SJSA1 (cell line): ENCODE measurements around the gene FREM2. TPM values are rescaled to one million over a fixed set of nuclear protein-coding genes. Genes with fewer than 3 reads are reported as not detected.

Experiments
- DNase-seq, 2 experiments: peaks; one replicate each; pipeline ENCODE4 v3.0.0-alpha.2; 2015 to 2020; ENCODE audit warnings: low spot score in 2 of 2, low read depth in 1 of 2
- H3K27ac ChIP-seq: fragments of 250-450 bp; sonication (Bioruptor Pico); 2 replicates; pipeline ENCODE4 v1.5.1; 2020; ENCODE audit warnings: mild to moderate bottlenecking, moderate library complexity
- H3K27me3 ChIP-seq: fragments of 250-450 bp; sonication (Bioruptor Pico); replicated peaks from 2 replicates; pipeline ENCODE4 v1.5.1; 2020; ENCODE audit warnings: mild to moderate bottlenecking, moderate library complexity
- H3K36me3 ChIP-seq: fragments of 250-450 bp; sonication (Bioruptor Pico); 2 replicates; pipeline ENCODE4 v1.5.1; 2020; ENCODE audit warnings: mild to moderate bottlenecking
- H3K4me1 ChIP-seq: fragments of 250-450 bp; sonication (Bioruptor Pico); replicated peaks from 2 replicates; pipeline ENCODE4 v1.6.1; 2021; ENCODE audit warnings: mild to moderate bottlenecking
- H3K4me3 ChIP-seq: fragments of 250-450 bp; sonication (Bioruptor Pico); 2 replicates; pipeline ENCODE4 v1.5.1; 2020; ENCODE audit warnings: mild to moderate bottlenecking
- H3K9me3 ChIP-seq: fragments of 250-450 bp; sonication (Bioruptor Pico); replicated peaks from 2 replicates; pipeline ENCODE4 v1.5.1; 2020; ENCODE audit warnings: mild to moderate bottlenecking
- total RNA-seq: library from RNA; depleted of rRNA; stranded (reverse); fragments of >200 nt; shearing (Covaris generic); gene quantifications from 2 replicates; pipeline ENCODE4 v1.2.3, GENCODE V29; 2014

Gene FREM2
- total RNA-seq, 1 experiment from 2014 or later: not detected

DNA sequence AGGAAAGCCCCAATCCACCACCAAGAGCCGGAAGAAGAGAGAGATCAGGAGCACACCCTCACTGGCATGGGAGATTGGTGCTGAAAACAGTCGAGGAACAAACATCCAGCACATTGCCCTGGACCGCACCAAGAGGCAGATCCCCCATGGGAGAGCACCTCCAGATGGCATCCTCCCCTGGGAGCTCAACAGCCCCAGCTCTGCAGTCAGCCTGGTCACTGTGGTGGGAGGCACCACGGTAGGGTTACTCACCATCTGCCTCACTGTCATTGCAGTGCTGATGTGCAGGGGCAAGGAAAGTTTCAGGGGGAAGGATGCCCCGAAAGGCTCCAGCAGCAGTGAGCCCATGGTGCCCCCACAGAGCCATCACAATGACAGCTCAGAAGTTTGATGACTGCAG lies 193.5 kb downstream of the FREM2 start:
- Histone ChIP-seq H3K9me3 (no peaks in the 10 kb centered on the region), H3K4me1 (no peaks in the 10 kb centered on the region), H3K27ac (no peak overlapping the region), H3K36me3 (no peaks in the 10 kb centered on the region), H3K4me3 (no peak overlapping the region), H3K27me3 (no peaks in the 10 kb centered on the region)
- DNase-seq: no peak

DNA sequence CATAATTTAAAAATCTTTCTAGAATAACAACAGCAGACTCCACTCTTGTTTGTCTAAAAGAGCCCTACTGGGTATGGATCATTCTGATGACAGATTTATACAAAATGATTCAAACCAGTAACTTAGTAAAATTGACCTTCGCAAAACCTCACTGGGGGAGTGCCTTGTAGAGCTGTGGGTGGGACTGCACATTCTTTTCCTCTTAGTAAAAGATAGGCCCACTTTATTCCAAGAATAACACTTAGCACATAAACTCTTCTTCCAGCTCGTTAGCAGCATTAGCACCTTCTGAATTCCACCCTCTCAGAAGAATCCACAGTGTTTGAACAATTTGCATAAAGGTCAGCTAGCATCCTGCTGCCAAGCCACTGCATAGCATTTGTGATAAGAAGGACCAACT lies 196.9 kb downstream of the FREM2 start:
- H3K36me3 ChIP-seq: no peaks in the 10 kb centered on the region
- no peak overlapping the region for H3K4me3 ChIP-seq
- no peak for DNase-seq
- no peaks in the 10 kb centered on the region for H3K4me1 ChIP-seq
- no peaks in the 10 kb centered on the region for H3K9me3 ChIP-seq
- H3K27me3 ChIP-seq: no peaks in the 10 kb centered on the region
- no peak overlapping the region for H3K27ac ChIP-seq

DNA sequence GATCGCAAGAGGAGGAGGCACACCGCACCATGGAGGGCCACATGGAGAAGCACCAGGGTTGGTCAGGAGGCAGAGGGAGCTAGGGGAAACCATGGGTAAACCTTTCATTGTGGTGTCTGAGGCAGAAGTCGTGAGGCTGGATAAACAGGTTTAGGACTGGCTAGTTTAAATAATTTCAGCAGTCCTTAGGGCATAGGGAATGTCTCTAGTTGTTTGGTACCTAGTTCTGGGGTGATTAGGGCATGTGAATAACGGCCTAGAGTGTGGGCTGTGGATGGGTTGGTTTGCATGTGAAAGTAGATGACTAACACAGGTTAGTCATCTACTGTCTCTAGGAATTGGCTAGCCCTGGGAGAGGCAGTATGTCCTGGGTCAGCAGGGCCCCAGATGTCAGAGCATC lies 201.4 kb downstream of the FREM2 start:
- DNase-seq: no peak
- Histone ChIP-seq H3K4me1 (no peaks in the 10 kb centered on the region), H3K4me3 (no peak overlapping the region), H3K27ac (no peak overlapping the region), H3K9me3 (no peaks in the 10 kb centered on the region), H3K36me3 (no peaks in the 10 kb centered on the region), H3K27me3 (no peaks in the 10 kb centered on the region)

DNA sequence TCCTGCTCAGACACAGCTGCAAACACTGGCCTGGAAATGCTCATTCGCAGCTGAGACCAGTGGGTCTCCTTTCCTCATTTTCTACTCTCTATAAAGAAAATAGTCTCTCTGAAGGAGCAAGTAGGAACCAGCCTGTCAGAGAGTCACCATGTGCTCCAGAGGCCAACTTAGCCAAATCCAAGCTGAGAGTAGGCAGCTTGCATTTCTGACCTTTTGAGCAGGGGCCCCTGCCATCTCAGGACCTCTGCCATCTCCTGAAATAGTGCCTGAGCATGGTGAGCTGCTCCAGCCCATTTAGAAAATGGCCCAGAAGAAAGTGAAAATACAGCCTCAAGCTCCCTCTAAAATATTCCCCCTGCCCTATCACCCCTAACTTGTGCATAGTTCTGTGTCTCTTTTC lies 208.2 kb downstream of the FREM2 start:
- H3K27me3 ChIP-seq: no peaks in the 10 kb centered on the region
- H3K4me1 ChIP-seq: no peaks in the 10 kb centered on the region
- no peaks in the 10 kb centered on the region for H3K36me3 ChIP-seq
- no peak overlapping the region for H3K27ac ChIP-seq
- H3K9me3 ChIP-seq: no peaks in the 10 kb centered on the region
- H3K4me3 ChIP-seq: no peak overlapping the region
- DNase-seq: no peak

DNA sequence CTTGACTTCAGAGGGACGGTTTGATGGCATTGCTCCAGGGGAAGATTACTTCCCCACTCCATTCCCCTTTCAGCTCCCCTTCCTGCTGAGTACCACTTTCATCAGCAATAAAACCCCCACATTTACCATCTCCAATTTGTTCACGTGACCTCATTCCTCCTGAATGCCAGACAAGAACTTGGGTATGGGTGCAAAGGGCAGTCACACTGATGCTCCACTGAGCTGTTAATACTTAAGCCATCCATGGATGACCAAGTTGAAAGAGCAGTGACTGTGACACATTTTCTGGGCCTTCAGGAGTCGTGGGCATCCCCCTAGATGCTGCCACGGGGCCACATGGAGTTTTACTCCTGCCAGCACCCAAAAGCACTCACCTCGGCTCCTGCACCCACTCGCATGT lies 210.6 kb downstream of the FREM2 start:
- Histone ChIP-seq H3K9me3 (no peaks in the 10 kb centered on the region), H3K4me1 (no peaks in the 10 kb centered on the region), H3K27me3 (no peaks in the 10 kb centered on the region), H3K4me3 (no peak overlapping the region), H3K36me3 (no peaks in the 10 kb centered on the region), H3K27ac (no peak overlapping the region)
- no peak for DNase-seq

DNA sequence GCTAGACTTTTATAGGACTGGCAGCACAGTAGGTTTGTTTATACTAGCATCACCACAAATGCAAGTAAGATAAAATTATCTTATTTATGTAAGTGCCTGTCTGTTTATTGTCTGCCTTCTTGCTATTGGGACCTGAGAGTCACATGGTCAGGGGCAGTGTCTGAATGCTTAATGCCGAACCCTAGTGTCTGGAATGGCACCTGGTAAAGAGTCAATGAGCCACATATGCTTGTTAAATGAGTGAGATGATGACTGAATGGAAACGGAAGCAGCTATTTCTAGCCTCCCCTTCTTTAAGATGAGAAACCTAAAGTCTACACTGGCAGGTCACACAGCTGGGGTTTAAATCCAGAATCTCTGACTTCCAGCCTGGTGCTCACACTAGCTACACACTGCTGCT lies 211.6 kb downstream of the FREM2 start:
- Histone ChIP-seq H3K27me3 (no peaks in the 10 kb centered on the region), H3K4me1 (no peaks in the 10 kb centered on the region), H3K9me3 (no peaks in the 10 kb centered on the region), H3K27ac (no peak overlapping the region), H3K4me3 (no peak overlapping the region), H3K36me3 (no peaks in the 10 kb centered on the region)
- no peak for DNase-seq

DNA sequence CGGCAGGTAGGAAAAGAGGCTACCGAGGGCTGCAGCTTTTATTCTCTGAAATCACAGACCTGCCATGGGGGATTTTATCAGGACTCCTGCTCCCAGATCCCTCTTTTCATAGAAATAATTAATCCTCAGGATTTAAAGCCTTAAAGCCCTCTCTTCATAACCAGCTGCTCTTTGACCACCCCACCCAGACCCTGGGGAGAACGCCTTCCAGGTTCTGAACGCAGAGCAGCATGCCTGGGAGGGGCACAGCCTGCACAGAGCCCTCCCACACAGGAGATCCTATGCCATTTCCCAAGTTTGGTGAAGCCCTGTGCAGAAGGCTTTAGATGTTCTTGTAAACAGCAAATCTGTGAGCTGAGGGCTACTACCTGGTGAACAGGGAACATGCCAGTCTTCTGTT lies 212.7 kb downstream of the FREM2 start:
- H3K4me3 ChIP-seq: no peak overlapping the region
- H3K9me3 ChIP-seq: no peaks in the 10 kb centered on the region
- H3K36me3 ChIP-seq: no peaks in the 10 kb centered on the region
- H3K4me1 ChIP-seq: no peaks in the 10 kb centered on the region
- H3K27ac ChIP-seq: no peak overlapping the region
- H3K27me3 ChIP-seq: no peaks in the 10 kb centered on the region
- DNase-seq: no peak

DNA sequence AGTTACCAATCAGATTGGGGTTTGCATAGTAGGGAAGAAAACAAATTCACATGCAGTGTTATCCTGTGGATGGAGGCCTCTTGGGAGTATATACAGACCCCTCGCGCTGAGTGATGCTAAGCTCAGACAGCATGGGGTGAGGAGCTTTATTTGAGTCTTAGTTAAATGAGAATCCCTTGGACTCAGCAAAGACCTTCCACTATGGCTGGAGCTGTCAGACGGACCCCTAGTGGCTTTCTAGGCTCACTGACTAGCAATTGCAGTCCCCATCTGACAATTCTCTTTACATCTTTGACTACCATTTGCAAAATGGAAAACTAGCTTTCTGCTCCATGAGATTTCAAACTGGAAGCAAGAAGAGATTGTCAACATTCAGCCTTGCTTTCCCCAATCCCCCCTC lies 213.3 kb downstream of the FREM2 start:
- H3K4me3 ChIP-seq: no peak overlapping the region
- H3K36me3 ChIP-seq: no peaks in the 10 kb centered on the region
- H3K27me3 ChIP-seq: no peaks in the 10 kb centered on the region
- DNase-seq: no peak
- no peaks in the 10 kb centered on the region for H3K9me3 ChIP-seq
- no peak overlapping the region for H3K27ac ChIP-seq
- no peaks in the 10 kb centered on the region for H3K4me1 ChIP-seq

DNA sequence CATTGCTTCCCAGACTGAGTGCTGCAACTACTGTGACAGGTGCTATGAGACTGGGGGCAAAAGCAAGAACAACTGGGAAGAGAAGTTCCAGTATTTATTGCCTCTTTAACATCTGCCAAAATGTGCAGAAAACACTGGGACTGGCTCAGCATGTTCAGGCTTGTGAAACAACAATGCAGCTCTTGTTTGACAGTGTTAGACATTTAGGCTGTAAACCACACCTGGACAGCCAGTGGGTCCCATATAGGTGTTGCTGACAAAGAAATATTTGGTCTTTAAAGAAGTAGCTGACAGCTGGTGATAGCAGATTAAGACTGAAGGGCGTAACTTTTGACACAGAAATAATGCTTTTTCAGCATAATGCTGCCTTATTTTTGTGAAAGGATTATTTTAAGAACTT lies 215.7 kb downstream of the FREM2 start:
- no peak for DNase-seq
- H3K4me1 ChIP-seq: no peaks in the 10 kb centered on the region
- H3K27ac ChIP-seq: no peak overlapping the region
- H3K27me3 ChIP-seq: no peaks in the 10 kb centered on the region
- H3K36me3 ChIP-seq: no peaks in the 10 kb centered on the region
- no peak overlapping the region for H3K4me3 ChIP-seq
- H3K9me3 ChIP-seq: no peaks in the 10 kb centered on the region

DNA sequence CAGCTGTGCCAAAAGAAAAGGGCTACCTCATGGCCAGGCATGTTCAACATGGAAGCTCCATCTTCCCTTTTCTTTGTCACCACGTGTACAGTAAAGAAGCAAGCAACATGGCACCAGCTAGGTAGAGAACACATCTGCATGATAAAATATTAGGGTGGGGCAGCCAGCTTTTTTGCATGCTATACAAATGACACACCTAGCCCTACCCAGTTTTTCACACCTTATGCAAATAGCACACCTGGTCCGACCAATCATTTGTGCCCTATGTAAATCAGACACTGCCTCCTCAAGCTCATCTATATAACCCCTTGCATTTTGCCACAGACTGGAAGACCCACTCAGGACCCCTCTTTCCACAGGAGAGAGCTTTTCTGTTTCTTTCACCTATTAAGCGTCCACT lies 218.2 kb downstream of the FREM2 start:
- Histone ChIP-seq H3K27ac (no peak overlapping the region), H3K9me3 (no peaks in the 10 kb centered on the region), H3K27me3 (no peaks in the 10 kb centered on the region), H3K4me3 (no peak overlapping the region), H3K4me1 (no peaks in the 10 kb centered on the region), H3K36me3 (no peaks in the 10 kb centered on the region)
- no peak for DNase-seq

DNA sequence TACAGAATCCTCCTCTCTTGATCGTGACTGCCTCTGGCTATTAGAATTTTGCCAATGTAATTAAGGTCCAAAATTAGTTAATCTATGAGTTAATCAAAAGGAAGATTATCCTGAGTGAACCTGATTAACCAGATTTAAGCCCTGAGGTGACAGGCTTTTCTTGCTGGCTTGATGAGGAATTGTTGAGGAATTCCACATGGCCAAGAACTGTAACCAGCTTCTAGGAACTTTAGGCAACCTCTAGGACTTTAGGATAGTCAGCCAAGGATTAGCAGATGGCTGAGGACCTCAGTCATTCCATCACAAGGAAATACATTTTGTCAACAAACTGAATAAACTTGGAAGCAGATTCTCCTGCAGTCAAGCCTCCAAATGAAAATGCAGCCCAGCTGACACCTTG lies 219.0 kb downstream of the FREM2 start:
- Histone ChIP-seq H3K36me3 (no peaks in the 10 kb centered on the region), H3K4me3 (no peak overlapping the region), H3K9me3 (no peaks in the 10 kb centered on the region), H3K27ac (no peak overlapping the region), H3K4me1 (no peaks in the 10 kb centered on the region), H3K27me3 (no peaks in the 10 kb centered on the region)
- DNase-seq: no peak

DNA sequence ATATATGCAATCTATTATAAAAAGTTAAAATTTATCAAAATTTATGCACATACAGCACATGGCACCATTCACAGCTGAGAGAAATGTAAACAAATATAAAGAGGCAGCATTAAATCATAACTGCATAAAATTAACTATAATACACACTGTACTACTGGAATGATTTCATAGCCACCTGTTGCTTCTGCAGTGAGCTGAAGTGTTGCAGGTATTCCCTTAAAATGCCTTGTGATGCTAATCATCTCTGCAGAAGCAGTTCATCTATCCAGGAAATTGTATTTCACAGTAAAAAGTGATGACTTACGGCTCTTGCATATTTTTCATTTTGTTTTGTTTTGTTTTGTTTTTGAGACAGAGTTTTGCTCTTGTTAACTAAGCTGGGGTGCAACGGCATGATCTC lies 221.7 kb downstream of the FREM2 start:
- Histone ChIP-seq H3K4me3 (no peak overlapping the region), H3K36me3 (no peaks in the 10 kb centered on the region), H3K27ac (no peak overlapping the region), H3K9me3 (no peaks in the 10 kb centered on the region), H3K27me3 (no peaks in the 10 kb centered on the region), H3K4me1 (no peaks in the 10 kb centered on the region)
- DNase-seq: no peak

DNA sequence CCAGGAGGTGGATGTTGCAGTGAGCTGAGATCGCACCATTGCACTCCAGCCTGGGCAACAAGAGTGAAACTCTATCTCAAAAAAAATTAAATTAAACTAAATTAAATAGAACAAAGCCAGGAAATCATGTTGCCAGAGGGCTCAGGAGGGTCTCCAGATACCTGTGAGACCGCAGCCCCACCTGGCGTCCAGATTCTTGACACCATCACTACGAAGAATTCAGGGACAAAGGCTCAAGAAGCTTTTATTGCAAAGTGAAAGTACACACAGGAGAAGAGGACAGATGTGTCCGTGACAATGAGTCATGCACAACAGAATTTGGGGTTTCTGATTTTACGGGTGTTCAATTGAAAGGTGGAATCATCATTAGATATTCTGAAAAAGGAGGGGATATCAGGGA lies 227.2 kb downstream of the FREM2 start:
- H3K9me3 ChIP-seq: no peaks in the 10 kb centered on the region
- no peaks in the 10 kb centered on the region for H3K27me3 ChIP-seq
- no peak overlapping the region for H3K27ac ChIP-seq
- H3K4me1 ChIP-seq: no peaks in the 10 kb centered on the region
- H3K36me3 ChIP-seq: no peaks in the 10 kb centered on the region
- DNase-seq: no peak
- no peak overlapping the region for H3K4me3 ChIP-seq

DNA sequence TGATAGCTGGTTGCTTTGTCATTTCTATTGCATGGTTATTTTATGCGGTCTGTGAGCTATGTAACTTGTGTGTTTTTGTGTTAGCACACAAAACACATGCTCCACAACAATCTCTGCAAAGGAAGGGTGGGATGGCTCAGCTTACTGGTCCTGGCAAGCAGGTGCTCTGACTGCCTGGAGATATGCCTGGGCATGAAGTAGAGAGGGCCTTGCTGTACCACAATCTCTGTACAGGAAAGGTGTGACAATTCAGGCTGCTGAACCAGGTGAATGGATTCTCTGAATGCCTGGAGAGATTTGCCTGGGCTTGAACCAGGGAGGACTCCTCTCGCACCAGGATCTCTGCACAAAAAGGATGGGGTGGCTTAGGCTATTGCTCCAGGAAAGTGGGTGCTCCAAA lies 234.2 kb downstream of the FREM2 start:
- Histone ChIP-seq H3K27ac (no peak overlapping the region), H3K36me3 (no peaks in the 10 kb centered on the region), H3K4me1 (no peaks in the 10 kb centered on the region), H3K9me3 (no peaks in the 10 kb centered on the region), H3K4me3 (no peak overlapping the region), H3K27me3 (0 out of 2 replicates have a peak, but pooled peaks cover under 1% of the 10 kb centered on the region)
- DNase-seq: no peak

DNA sequence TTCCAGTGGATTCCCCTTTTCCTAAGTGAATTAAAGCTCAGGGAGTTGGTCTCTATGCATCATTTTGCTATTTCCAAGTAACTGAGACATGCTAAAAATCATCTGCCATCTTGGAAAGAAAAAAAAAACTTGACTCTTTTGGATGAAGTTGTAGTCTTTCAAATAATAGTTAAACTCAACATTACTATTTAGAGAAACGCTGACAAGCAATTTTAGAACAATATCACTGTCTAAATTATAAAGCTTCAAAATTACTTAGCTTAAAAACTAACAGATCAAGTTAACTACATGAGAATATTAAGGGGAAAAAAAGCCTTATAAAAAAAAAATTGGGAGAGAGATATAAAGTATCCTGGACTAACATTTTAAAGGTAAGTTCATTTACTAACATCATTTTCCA lies 235.3 kb downstream of the FREM2 start:
- Histone ChIP-seq H3K9me3 (no peaks in the 10 kb centered on the region), H3K4me1 (no peaks in the 10 kb centered on the region)
- DNase-seq: no peak

More for the DNA sequence above, 235.3 kb downstream of the FREM2 start:
- Histone ChIP-seq H3K4me3 (no peak overlapping the region), H3K27ac (no peak overlapping the region), H3K27me3 (0 out of 2 replicates have a peak, but pooled peaks cover 3% of the 10 kb centered on the region), H3K36me3 (no peaks in the 10 kb centered on the region)
